ENCODE data around the gene PARD3B.
A peak's percentile ranks its signal among the peaks of the same experiment; 100 is the strongest.
"Not testable (repeated sequence)": the region's sequence is repeated elsewhere in the genome, so short reads cannot be mapped to it uniquely, and the experiment has no call there.

PARD3B gene

DNA sequence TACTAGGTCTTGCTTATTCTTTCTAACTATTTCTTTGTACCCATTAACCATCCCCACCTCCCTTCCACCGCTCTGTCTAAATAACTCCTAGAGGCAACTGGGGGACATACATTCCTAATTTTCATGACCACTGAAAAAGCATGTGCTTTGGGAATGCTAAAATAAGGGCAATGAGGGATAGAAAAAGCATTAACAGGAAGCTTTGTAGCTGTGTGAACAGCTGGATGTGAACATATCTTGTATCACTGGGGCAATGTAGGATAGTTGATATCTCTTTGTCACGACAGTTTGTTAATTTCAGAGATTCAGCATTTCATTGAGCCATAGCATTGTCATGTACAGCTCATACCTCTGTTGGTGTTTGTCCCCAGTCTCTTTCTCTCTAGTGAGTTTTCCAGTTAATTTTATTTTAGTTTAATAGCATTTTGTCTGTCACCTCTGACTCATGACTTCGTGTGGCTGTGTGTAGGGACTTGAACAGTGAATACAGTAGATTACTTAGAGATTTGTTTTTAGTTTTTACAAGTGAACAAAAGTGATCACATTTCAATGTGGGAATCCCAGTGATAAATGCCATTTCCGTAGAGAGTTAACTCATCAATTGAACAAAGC, 906.7 kb downstream of the PARD3B start:
- no peak for DNase-seq

DNA sequence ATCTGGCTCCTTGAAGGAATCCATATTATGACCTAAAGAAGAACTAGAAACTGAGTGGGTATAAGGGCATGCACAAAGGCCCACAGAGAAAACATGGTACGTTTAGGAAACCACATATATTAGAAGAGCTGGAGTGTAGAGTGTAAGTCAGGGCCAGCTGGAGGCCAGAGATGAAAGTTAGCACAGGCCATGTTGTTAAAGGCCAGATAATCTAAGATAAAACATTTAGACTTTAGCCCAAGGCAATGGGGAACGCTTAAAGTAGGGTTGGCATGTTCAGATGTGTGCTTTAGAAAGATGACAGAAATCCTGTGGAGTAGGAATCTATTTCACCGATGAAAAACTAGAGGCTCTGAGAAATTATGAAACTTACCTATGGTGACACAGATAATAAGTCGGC, 907.9 kb downstream of the PARD3B start:
- no peak for DNase-seq

DNA sequence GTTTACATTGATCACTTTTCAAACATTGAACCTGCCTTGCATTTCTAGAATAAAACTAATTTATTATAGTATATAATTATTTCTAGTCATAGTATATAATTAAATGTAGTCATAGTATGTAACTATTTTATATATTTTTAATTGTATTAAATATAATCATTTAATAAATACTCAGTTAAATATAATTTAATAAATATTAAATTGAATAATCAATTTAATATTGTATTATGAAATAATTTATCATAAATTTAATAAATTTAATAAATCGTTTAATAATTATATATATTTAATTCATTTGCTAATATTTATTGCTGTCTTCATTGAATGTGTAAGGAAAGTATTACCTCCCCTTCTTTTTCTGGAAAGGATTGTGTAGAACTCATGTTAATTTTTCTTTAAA, 911.4 kb downstream of the PARD3B start:
- DNase-seq = no peak

DNA sequence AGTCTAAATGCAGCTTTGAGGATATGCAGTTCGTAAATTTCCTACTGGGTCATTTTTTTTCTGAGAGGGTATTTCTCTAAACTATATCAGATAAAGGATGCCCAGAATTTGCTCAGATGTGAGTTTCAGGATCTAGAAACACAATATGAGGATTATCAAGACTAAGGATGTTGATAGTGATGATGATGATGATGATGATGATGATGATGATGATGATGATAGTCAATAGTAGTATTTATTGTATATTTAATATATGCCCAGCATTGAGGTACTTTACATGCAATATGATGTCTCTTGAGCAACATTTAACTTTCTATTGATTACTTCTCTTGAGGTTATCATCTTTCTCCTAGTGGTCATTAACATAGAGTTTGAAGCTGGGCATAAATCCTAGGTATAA, 914.9 kb downstream of the PARD3B start:
- DNase-seq = no peak

DNA sequence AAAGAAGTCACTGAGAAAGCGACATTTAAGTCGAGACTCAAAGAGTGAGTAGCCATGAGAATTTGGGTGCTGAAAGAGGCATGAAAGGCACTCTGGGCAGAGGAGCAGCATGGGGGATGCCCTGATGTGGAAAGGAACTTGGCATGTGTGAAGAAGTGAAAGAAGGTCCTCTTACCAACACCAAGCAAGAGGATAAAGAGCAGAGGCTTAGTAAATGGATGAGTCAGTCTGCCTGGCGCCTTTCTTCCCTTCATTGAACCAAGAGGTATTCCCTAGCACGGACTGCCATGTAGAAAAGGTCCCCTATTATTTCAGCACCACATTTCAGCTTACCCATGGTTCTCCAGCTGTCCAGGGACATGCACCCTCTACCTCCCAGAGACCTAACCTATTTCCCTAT, 915.9 kb downstream of the PARD3B start:
- DNase-seq = no peak

DNA sequence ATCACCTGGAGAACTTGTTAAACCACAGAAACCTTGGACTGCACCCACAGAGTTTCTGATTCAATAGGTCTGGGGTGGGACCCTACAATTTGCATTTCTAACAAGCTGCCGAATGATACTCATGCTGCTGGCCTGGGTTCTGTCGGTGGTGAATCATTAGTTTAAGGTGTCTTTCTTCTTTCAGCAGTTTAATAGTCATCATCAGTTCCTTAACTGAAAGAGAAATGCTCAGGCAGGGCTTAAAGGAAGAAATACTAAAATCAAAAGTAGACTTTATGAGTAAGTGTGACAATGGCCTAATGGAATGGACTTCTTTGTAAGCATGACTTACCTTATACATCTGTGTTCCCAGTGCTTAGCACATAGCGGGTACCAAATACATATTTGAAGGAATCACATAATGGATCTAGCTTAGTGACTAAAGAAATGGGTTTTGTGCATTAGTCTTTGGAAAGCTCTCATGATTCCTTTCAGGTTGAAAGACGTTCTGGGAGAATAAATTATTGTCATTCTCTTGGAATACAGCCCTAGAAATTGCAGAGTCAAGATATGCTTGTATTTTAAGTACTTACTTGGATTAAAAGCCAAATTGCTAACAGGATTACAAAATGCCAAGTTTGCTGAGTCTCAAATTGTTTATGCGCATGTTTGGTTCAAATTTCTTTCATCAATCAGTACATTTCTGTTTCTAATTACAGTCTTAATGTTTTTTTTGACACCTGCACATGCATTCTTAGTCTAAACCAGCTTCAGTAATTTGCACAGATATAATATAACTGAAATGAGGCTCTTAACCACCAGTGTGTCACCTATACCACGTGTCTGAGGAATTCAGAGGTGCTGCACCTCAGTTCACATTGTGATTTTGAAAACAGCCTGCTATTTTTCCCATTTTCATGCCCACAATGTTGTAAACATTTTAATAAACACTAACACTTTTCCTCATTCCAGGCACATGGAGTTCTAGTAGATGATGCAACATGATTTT, 916.7 kb downstream of the PARD3B start:
- no peak for DNase-seq

DNA sequence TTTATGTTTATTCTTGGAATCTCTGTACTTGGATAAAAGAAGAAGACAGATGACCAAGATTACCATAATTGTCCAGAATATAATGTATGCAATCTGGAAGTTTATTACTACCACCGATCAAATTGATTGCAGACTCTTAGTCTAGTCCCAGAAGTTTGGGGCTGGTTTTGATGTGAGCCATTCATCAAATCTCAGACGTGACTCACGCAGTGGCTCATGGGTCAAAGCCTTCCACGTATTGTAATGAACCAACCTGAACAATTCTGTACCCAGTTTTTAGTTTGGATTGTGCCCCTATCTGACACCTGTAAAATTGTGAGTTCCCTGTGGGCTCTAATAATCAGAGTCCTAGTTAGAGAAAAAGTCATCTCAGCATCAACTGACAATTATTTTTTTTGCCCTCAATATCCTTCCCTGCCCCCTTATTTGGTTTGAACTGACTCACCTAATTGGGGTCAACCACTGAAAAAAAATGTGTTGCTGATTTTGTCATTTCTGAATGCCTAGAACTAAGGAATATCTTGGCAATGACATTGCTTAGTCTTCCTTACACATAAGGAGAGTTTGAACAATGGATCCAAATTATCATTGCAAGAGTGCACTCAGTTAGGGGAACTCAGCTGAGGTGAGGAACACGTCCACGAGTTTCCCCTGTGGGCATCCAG, 917.5 kb downstream of the PARD3B start:
- no peak for DNase-seq

DNA sequence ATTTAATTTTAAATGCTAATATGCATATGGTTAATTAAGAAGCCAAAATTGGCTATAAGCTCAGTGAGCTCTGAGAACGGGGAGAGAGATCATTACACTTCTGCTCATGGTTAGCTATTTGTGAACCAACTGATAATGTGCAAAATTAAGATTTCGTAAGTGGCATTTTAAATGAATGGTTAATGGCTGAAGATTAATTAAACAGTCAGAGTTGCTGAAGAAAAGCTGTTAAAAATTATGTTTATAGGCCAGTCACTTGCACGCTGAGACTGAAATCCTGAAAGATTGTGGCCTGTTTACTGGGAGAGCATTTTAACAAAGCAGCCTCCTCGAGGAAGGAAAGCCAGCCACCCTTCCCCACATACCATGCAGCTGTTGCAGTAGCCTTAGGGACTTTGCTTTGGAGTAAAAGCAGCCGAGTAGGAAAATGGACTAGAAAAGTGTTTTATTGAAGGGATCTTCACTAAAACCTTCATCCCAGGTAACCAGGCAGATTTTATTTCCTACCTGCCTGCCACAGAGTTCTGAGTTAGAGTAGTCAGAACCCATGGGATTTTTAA, 918.3 kb downstream of the PARD3B start:
- DNase-seq = no peak

DNA sequence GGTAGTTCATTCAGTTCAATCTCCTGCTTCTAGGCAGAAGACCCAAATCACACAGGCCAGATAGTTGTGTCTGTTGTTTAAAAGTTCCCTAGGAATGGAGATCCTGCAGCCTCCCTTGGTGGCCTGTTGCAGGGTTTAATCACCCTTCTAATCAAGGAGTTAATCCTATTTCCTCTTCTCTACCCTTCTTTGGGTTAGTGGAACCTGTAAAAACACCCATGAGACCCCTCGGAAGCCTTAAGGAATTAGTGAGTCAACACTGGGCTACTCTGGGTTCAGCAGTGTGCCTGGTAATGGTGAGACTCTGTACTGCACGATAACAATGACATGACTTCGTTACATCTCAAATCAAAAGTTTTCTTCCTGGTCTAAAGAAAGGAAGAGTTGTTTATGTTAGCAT, 919.4 kb downstream of the PARD3B start:
- no peak for DNase-seq

DNA sequence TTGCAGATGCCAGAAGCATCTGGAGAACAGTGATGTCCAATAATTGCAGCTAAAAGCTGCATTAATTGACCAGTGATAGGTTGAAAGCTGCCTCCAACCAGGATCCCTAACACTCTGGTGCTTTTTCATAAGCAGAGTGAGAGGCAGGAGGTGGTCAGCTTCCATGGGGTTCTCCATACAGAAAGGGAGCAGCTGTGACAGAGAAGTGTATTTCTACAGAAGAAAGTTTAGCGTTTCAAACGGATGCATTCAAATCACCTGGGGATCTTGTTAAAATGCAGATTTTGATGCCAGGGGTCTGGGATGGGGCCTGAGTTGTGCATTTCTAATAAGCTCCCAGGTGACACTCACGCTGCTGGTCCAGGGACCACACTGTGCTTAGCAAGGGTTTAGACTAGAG, 920.5 kb downstream of the PARD3B start:
- no peak for DNase-seq

DNA sequence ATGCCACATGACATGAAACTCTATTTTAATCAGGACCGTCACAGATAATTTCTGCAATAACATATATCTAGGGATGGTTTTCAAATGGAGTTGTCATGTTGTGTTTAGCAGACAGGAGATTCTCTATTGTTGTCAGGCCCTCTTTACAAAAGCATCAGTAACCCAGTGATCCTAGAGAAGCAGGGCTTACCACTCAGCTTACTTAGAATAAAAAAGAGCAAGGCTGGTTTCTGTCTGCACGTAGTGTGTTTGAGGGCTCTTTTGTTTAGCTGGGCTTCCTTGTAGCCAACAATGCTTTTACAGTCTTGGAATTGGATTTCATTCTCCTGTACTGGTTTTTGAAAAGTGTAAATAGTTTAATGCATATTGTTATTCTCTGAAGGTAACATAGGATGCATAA, 926.5 kb downstream of the PARD3B start:
- DNase-seq = no peak

DNA sequence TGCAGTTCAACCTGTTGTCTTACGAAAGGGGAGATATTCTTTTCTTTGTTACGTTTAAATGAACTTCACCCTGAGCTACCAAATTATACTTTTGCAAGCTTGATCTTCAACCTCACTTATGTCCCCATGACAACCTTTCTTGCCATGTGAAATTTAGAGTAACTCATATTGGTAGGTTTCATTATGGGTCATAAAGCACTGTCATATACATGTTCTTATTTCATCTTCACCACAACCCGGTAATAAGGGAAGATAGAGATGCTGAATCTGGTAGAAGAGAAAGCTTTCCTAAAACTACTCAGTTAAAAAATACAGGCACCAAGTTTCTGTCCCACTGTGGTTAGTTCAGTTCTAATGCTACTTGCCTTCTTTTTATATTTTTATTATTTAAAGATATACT, 928.5 kb downstream of the PARD3B start:
- DNase-seq = peak; percentile 1

DNA sequence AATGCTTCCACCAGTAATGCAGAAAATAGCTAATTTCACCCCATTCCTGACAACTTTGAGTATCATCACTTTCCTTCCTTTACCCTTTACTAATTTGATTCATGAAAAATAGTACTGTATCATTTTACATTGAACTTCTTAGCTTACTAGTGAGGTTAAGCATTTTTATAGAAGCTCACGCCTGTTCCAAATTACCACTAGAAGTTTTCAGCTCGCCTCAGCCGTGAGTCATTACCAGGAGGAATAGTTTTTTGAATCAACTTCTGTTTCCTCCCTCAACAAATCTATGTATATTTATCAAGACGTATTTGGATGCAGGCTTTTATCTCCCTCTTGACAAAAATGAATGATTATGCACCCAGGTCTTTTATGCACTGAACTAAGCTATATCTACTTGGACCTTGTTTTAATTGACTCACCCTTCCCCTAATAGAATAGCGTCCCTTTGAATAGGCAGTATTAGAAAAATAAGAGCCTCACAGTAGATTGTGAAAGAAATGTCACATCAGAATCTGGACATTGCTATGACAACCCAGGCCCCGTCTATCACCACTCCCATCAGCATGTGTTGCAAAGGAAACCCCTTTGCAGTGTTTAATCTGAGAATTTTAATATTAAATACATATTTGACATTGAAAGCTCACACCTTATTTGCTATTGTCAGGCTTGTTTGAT, 929.6 kb downstream of the PARD3B start:
- DNase-seq = no peak

DNA sequence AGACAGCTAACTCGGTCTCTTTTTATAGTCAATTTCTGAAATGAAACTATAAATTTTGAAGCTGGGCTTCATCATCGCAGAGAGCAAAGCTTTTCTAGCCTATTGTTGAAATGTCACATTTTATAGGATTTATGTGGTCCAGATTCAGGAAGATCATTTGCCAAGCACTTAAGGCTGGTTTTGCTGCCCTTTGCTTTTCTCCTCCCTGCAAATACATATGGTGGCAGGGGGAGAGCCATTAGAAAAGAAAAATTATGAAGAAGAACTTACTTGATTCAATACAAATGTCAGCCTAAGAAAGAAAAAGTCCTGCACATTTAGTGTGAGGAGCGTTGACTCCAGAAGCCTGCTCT, 930.1 kb downstream of the PARD3B start:
- DNase-seq = peak; percentile 1

DNA sequence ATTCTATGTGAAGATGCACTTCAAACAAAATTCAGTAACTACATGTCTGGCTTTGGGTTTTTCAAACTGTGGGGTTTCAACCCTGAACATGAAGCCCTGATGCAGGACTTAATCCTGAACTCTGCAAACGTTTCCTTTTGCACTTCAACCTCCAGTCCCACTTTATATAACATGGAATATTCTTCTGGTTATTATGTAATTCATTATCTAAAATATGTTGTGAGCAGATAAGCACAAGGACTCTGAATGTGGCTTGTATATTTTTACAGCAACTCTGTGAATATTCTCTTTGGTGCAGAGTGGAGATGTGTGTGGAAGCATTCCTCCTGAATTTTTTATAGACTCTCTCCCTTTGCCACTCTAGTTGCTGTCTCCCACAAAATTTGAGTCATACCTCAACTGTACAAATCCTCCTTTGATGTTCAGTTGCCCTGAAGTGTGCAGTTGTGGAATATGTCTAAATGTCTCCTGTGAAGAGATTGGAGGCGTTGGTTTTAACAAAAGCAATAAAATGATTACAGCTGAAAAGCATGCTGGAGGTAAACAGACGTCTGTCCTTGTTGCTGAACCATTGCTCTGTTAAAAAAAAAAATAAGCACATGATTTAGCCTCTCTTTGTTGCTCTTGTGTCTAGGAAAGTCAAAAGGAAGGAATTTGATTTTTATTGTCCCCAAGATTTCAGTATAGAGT, 931.9 kb downstream of the PARD3B start:
- DNase-seq = no peak

DNA sequence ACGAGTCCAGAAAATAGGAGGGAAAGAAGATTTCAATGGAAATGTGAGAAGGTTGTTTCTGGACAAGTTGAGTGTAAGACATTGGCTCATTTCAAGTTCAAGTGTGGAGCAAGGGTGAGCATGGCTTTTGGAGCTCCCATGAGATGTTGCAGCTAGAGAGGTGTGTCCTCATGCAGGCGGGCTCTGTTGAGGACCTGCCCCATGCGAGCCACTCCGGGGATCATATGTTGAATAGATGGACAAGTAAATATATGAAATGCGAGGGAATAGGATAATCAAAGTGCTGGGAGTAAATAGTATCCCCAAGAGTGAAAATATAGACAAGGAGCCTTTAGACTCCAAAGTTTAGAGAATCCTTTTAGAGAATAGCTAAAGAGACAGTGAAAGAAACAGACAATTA, 936.6 kb downstream of the PARD3B start:
- DNase-seq = no peak

DNA sequence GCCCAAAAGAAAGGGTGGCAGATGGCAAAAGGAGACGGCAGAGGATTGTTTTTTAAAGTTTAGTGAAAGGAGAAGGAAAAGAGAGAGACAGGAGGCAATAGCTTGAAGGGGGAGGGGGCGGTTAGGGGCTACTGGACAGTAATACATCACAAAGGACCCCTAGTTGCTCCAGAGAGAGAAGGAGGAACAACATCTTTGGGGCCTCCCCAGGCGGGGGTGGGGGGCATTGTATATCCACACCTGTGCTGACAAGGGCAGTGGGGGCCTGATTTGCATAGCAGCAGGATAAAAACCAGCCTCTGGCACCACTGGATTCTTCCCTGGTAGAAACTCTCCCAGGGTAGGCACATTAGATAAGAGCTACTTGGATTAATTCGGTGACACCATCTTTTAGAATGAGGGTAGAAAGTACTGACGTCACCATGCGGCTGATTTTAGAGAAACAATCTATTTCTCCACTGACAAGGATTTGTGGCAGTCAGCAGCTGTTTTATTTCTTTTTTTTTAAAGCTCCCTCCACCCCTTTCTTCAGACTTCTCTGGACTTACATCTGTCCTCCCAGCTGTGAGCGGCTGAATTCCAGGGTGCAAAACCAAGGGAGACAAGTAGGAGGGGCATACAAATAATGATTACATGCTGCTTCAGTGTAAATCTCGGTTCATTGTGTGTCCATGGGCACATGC, 937.3 kb downstream of the PARD3B start:
- no peak for DNase-seq

DNA sequence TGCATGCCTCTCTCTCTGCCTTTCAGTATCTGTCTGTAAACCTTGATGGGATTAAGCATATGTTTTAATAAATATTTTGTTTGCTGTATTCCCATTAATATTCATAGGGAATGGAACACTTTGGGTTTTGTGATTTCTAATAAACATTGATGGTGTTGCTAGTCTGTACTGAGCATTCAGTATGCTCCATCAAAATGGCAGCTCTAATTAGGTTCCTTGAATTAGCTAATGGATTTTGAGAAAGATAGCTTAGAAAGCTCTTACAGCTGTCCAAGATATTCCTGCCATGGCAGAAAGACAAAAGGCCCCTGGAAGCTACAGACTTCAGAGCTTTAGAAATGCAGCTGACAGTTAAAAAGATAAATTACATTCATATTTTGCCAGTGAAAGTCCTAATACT, 937.8 kb downstream of the PARD3B start:
- no peak for DNase-seq

DNA sequence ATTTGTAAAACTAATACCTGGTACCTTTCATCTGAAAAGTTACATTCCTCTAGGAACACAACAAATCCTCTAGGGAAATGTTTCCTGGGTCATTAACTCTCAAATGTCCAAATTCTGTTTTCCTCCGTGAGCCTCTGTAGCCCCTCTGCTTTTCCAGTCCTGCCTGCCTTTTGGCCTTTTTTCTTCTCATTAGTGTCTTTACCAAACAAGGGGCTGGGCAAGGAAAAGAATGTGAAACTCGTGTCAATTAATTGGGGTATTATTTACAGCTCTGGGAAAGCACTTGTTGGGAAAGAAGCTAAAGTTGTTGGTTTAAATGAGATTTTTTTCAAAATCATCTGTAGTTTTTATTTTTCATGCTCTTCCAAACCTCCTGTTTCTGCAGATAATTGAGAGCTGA, 938.9 kb downstream of the PARD3B start:
- no peak for DNase-seq

DNA sequence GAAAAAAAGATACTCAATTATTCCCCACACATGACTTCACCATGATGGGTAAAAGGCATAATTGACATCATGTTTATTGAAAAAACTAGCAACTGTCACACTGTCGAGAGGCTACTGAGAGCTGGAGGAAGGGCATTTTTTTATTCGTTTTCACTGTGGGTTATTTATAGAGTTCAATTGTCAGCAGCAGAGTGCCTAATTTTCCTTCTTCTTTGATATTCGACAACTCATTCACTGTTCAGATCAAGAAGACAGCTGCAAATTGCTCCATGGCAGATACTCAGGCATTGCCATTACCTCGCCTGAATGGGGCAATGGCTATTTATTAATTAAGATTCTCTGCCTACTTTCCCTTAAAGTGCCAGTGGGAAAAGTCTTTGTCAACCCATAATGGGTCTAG, 939.5 kb downstream of the PARD3B start:
- no peak for DNase-seq

DNA sequence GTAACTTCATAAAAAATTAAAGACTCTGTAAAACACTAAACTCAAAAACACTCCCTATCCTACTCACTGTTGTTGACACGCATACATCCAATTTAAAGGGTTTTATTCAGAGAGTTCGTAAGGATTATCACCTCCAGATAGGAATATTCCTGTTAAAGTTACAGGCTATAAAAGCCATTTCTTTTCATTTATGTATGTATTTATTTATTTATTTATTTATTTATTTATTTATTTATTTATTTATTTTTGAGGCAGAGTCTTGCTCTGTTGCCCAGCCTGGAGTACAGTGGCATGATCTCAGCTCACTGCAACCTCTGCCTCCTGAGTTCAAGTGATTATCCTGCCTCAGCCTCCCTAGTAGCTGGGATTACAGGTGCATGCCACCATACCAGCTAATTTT, 948.3 kb downstream of the PARD3B start:
- not testable (repeated sequence) for DNase-seq

Data from NCI-H69 (cell line).